HG03060 (cell line): Measurements from ENCODE around the gene TP53BP2.
"Not testable (repeated sequence)": the region's sequence is repeated elsewhere in the genome, so short reads cannot be mapped to it uniquely, and the experiment has no call there.

Source experiments
- ATAC-seq: cut with Tn5 transposase; IDR thresholded peaks from one replicate; pipeline ENCODE4 v1.9.1; 2021; ENCODE audit warnings: low read depth, moderate number of reproducible peaks; ENCODE audit not compliant: unreplicated experiment

The TP53BP2 gene

GRCh38 chr1:223831755-223832636 is 13.8 kb downstream of the TP53BP2 start:
- ATAC-seq: no peak

GRCh38 chr1:223829678-223830077 is 16.1 kb downstream of the TP53BP2 start:
- no peak for ATAC-seq

- ATAC-seq: no peak
Measured at GRCh38 chr1:223828162-223828848, 17.4 kb downstream of the TP53BP2 start.

GRCh38 chr1:223827193-223827663 is 18.5 kb downstream of the TP53BP2 start:
- ATAC-seq: no peak

GRCh38 chr1:223825767-223826748 is 19.7 kb downstream of the TP53BP2 start:
- no peak for ATAC-seq

- ATAC-seq: no peak
Measured at GRCh38 chr1:223824712-223825111, 21.0 kb downstream of the TP53BP2 start.

GRCh38 chr1:223824287-223824686 is 21.5 kb downstream of the TP53BP2 start:
- ATAC-seq: no peak

GRCh38 chr1:223820971-223821370 is 24.8 kb downstream of the TP53BP2 start:
- ATAC-seq: no peak

- no peak for ATAC-seq
Measured at GRCh38 chr1:223820515-223820858, 25.3 kb downstream of the TP53BP2 start.

GRCh38 chr1:223819730-223820514 is 25.8 kb downstream of the TP53BP2 start:
- ATAC-seq: no peak

- not testable (repeated sequence) for ATAC-seq
Measured at GRCh38 chr1:223817265-223817664, 28.5 kb downstream of the TP53BP2 start.

- ATAC-seq: no peak
Measured at GRCh38 chr1:223815865-223816264, 29.9 kb downstream of the TP53BP2 start.

- ATAC-seq: no peak
Measured at GRCh38 chr1:223815020-223815853, 30.5 kb downstream of the TP53BP2 start.

GRCh38 chr1:223813645-223814044 is 32.1 kb downstream of the TP53BP2 start:
- ATAC-seq: no peak

- ATAC-seq: no peak
Measured at GRCh38 chr1:223811634-223812101, 34.1 kb downstream of the TP53BP2 start.

- no peak for ATAC-seq
Measured at GRCh38 chr1:223810586-223810985, 35.2 kb downstream of the TP53BP2 start.

- ATAC-seq: not testable (repeated sequence)
Measured at GRCh38 chr1:223809905-223810304, 35.8 kb downstream of the TP53BP2 start.

- no peak for ATAC-seq
Measured at GRCh38 chr1:223803211-223803610, 42.5 kb downstream of the TP53BP2 start.

GRCh38 chr1:223802602-223803001 is 43.1 kb downstream of the TP53BP2 start:
- ATAC-seq: no peak
